ENCODE data around the gene PCBP3.

Gene PCBP3

GRCh38 chr21:45910548-45911221 is 267.2 kb downstream of the PCBP3 start:
- DNase-seq (ENCODE audit: low spot score), result no peak

GRCh38 chr21:45911806-45912325 is 268.3 kb downstream of the PCBP3 start:
- no peak for DNase-seq (ENCODE audit: low spot score)

- no peak for DNase-seq (ENCODE audit: low spot score)
Measured at GRCh38 chr21:45912611-45913417, 269.3 kb downstream of the PCBP3 start.

GRCh38 chr21:45913418-45913765 is 269.9 kb downstream of the PCBP3 start:
- DNase-seq (ENCODE audit: low spot score), result no peak

GRCh38 chr21:45913886-45914285 is 270.4 kb downstream of the PCBP3 start:
- DNase-seq (ENCODE audit: low spot score), result no peak

GRCh38 chr21:45914321-45914845 is 270.9 kb downstream of the PCBP3 start:
- no peak for DNase-seq (ENCODE audit: low spot score)

GRCh38 chr21:45916011-45916840 is 272.7 kb downstream of the PCBP3 start:
- no peak for DNase-seq (ENCODE audit: low spot score)

- DNase-seq (ENCODE audit: low spot score), result no peak
Measured at GRCh38 chr21:45917241-45917640, 273.7 kb downstream of the PCBP3 start.

GRCh38 chr21:45918011-45918410 is 274.5 kb downstream of the PCBP3 start:
- no peak for DNase-seq (ENCODE audit: low spot score)

GRCh38 chr21:45918835-45919447 is 275.4 kb downstream of the PCBP3 start:
- DNase-seq (ENCODE audit: low spot score), result no peak

GRCh38 chr21:45919593-45919992 is 276.1 kb downstream of the PCBP3 start:
- DNase-seq (ENCODE audit: low spot score), result no peak

GRCh38 chr21:45920824-45921600 is 277.5 kb downstream of the PCBP3 start:
- no peak for DNase-seq (ENCODE audit: low spot score)

- DNase-seq (ENCODE audit: low spot score), result no peak
Measured at GRCh38 chr21:45921917-45922316, 278.4 kb downstream of the PCBP3 start.

GRCh38 chr21:45922648-45923047 is 279.1 kb downstream of the PCBP3 start:
- no peak for DNase-seq (ENCODE audit: low spot score)

- DNase-seq (ENCODE audit: low spot score), result no peak
Measured at GRCh38 chr21:45923146-45923545, 279.6 kb downstream of the PCBP3 start.

GRCh38 chr21:45926281-45926680 is 282.8 kb downstream of the PCBP3 start:
- DNase-seq (ENCODE audit: low spot score), result no peak

GRCh38 chr21:45927032-45927431 is 283.5 kb downstream of the PCBP3 start:
- DNase-seq (ENCODE audit: low spot score), result no peak

GRCh38 chr21:45927851-45928850 is 284.6 kb downstream of the PCBP3 start:
- DNase-seq (ENCODE audit: low spot score), result no peak

GRCh38 chr21:45929449-45929848 is 285.9 kb downstream of the PCBP3 start:
- DNase-seq (ENCODE audit: low spot score), result no peak
